Activated CD8-positive, alpha-beta T cell treated with anti-CD3 and anti-CD28 coated beads for 36 hours (primary cell): ENCODE data around the gene ICAM4. TPM values are rescaled to one million over a fixed set of nuclear protein-coding genes. Genes with fewer than 3 reads are reported as not detected.

ENCODE experiments used
- ATAC-seq: fragments of 200-7000 bp; cut with Tn5 transposase; one replicate; pipeline ENCODE4 v1.10.0; 2021; ENCODE audit warnings: mild to moderate bottlenecking, moderate library complexity
- CTCF ChIA-PET: fragments of 350-600 bp; sonication (Branson Sonifier 250); formaldehyde crosslinking; loops from one replicate; lab custom pipeline; 2021; ENCODE audit warnings: antibody characterized with exemption; lab: Charles Lee
- POLR2A ChIA-PET: fragments of 350-600 bp; sonication (Branson Sonifier 250); formaldehyde crosslinking; loops from one replicate; lab custom pipeline; 2021; ENCODE audit warnings: antibody characterized with exemption; lab: Charles Lee
- DNase-seq: peaks from one replicate; pipeline ENCODE4 v3.0.0-alpha.2; 2020
- H3K27ac Mint-ChIP-seq: one replicate; pipeline ENCODE4 v1.8.0; 2021; ENCODE audit warnings: mild to moderate bottlenecking, mixed read lengths
- H3K27me3 Mint-ChIP-seq: one replicate; pipeline ENCODE4 v1.8.0; 2021; ENCODE audit warnings: mixed read lengths
- H3K36me3 Mint-ChIP-seq: one replicate; pipeline ENCODE4 v1.8.0; 2021; ENCODE audit warnings: low read depth, mixed read lengths
- H3K4me1 Mint-ChIP-seq: one replicate; pipeline ENCODE4 v1.8.0; 2021; ENCODE audit warnings: low read depth, mixed read lengths
- H3K4me3 Mint-ChIP-seq: one replicate; pipeline ENCODE4 v1.8.0; 2021; ENCODE audit warnings: mild to moderate bottlenecking, moderate library complexity, mixed read lengths
- H3K9me3 Mint-ChIP-seq: one replicate; pipeline ENCODE4 v1.8.0; 2021; ENCODE audit warnings: mixed read lengths
- CTCF ChIP-seq: fragments of 200-600 bp; IDR thresholded peaks from one replicate; pipeline ENCODE4 v1.8.0; 2022; ENCODE audit warnings: antibody characterized with exemption, mild to moderate bottlenecking
- intact Hi-C: fragments of 100-400 bp; cut with micrococcal nuclease; formaldehyde crosslinking; loops from one replicate; pipeline ENCODE4 v1.10.0; 2022
- total RNA-seq, 2 experiments: library from RNA; stranded (reverse); gene quantifications; one replicate each; pipeline ENCODE4 v1.2.3, GENCODE V29; 2021

ICAM4 gene
- total RNA-seq, 2 experiments from 2014 or later: 0.36 to 0.54 TPM

GRCh38 chr19:10332158-10332964, 45.6 kb downstream of the ICAM4 start:
- peaks cover 37% of the 10 kb centered on the region for H3K4me1 Mint-ChIP-seq
- no peak for TF ChIP-seq CTCF
- intact Hi-C loops: loop anchor here (10.0 kb wide), 1 partner anchor 52 kb away; the partner anchor contains the start of gene TYK2
- H3K9me3 Mint-ChIP-seq: no peaks in the 10 kb centered on the region
- no peaks in the 10 kb centered on the region for H3K27me3 Mint-ChIP-seq
- ChIA-PET POLR2A (interaction anchor here (1.0 to 3.5 kb wide), 13 partner anchors 9 to 224 kb away, joined by 3 to 30 read pairs (median 4); partner anchors contain the start of genes FDX2, ICAM1, ICAM5 and TYK2), CTCF (interaction anchor here (1.0 to 2.4 kb wide), 4 partner anchors 56 to 64 kb away, joined by 3 to 9 read pairs (median 5); partner anchors contain the start of gene ICAM1)
- H3K36me3 Mint-ChIP-seq: peaks cover 54% of the 10 kb centered on the region
- H3K4me3 Mint-ChIP-seq: peak overlapping the region; percentile 97
- DNase-seq (no peak), ATAC-seq (no peak)
- peak overlapping the region; percentile 98 for H3K27ac Mint-ChIP-seq

DNA sequence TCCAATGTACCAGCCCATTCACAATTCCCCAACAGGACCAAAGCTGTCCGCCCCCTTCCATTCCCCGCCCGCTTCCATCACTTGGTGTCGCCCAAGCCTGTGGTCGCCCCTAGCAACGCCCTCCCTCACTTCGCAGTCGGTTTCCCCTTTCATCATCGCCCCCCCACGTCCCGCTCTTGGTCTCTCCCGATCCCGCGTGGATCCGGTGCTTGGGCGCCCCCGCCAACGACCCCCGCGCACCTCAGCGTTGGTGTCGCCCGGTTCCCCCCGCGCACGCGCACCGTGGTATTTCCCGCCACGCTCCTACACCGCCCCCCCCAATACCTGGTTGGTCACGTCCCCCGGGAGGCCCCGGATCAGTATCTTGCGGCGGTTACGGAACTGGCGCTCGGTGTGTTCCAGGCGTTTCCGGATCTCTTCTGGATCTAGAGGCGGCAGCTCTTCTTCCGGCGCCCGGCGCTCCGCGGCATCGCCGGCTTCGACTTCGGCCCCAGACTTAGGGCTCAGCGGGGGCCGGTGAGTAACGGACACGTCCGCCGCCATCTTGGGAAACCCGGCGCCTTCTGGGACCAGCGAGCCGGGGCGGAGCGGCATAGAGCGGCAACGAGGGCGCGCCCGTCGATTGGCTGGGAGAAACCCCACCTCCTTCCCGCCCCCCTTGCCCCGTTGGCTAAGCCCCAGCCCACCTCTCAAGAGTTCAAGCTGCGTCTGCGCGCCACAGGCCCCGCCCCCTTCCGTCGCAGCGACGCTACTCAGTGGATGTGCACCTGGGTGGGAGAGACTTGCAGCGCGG, 46.4 kb downstream of the ICAM4 start, which contains the start of gene RAVER1:
Gene RAVER1, minus strand, starts transcription at position 565 of the 793 bp plus-strand sequence. Its CDS starts 22 bp downstream, at position 543.
- peak; percentile 97 for ATAC-seq
- no peaks in the 10 kb centered on the region for H3K9me3 Mint-ChIP-seq
- TF ChIP-seq CTCF: no peak
- peak; percentile 99 for DNase-seq
- CTCF ChIA-PET: interaction anchor here (1.0 to 2.4 kb wide), 7 partner anchors 12 to 104 kb away, joined by 3 to 9 read pairs (median 3); partner anchors contain the start of gene ICAM1
- peaks cover 38% of the 10 kb centered on the region for H3K4me1 Mint-ChIP-seq
- H3K36me3 Mint-ChIP-seq: peaks cover 47% of the 10 kb centered on the region
- intact Hi-C loops: loop anchor here (10.0 kb wide), 1 partner anchor 52 kb away; the partner anchor contains the start of gene TYK2
- POLR2A ChIA-PET: interaction anchor here (0.8 to 3.5 kb wide), 16 partner anchors 10 to 225 kb away, joined by 3 to 30 read pairs (median 3); partner anchors contain the start of genes FDX2, ICAM1, ICAM5 and TYK2
- no peaks in the 10 kb centered on the region for H3K27me3 Mint-ChIP-seq
- peak within 1 kb of the TSS; percentile 98 for H3K27ac Mint-ChIP-seq
- H3K4me3 Mint-ChIP-seq: peak within 1 kb of the TSS; percentile 97

DNA sequence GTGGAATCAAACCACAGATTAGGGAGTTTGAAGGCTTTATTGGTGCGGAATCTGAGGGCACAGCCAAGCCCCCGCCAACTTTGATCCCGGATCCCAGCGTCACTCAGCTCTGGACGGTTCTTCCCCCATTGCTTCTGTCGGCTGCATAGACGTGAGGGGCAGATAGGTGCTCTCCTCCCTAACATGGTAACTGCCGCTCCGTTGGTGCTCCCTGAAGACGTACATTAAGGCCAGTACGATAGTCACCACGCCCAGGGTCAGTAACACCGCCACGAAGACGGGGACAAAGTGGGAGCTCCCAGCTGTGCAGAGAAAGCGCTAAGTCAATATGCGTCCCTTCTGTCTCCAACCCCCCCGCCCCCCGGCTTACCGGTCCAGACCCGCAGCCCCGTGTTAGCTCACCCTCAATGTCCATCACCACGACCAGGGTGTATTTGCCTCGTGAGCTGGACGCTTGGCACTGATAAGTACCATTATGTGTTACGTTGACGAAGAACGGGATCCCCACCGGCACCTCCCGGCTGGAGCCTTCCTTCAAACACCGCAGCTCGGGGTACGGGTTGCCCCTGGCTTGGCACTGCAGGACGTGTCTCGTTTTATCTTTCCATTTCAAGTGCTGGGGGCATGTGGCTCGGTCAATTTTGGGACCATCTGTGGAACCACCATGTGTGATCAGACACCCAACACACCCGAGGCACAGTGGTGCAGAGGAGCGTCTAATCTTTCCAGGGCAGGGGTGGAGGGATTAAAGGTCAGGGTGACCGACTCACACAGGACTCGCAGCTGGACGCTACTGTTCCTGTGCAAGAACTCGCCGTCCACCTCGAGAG, 47.2 kb downstream of the ICAM4 start:
- DNase-seq (no peak), ATAC-seq (peak; percentile 6)
- Mint-ChIP-seq H3K36me3 (peaks cover 46% of the 10 kb centered on the region), H3K9me3 (no peaks in the 10 kb centered on the region), H3K4me1 (peaks cover 46% of the 10 kb centered on the region), H3K27me3 (no peaks in the 10 kb centered on the region), H3K4me3 (peak overlapping the region; percentile 97), H3K27ac (peak overlapping the region; percentile 98)
- TF ChIP-seq CTCF: no peak
- CTCF ChIA-PET: interaction anchor here (1.0 to 2.4 kb wide), 7 partner anchors 11 to 105 kb away, joined by 3 to 9 read pairs (median 3); partner anchors contain the start of gene ICAM1
- POLR2A ChIA-PET: interaction anchor here (0.8 to 3.5 kb wide), 13 partner anchors 9 to 84 kb away, joined by 3 to 30 read pairs (median 4); partner anchors contain the start of genes FDX2, ICAM1, ICAM5 and TYK2
- intact Hi-C loops: loop anchor here (10.0 kb wide), 1 partner anchor 51 kb away; the partner anchor contains the start of gene TYK2

GRCh38 chr19:10334588-10335351, 48.0 kb downstream of the ICAM4 start:
- ChIA-PET CTCF (interaction anchor here (1.1 to 2.4 kb wide), 4 partner anchors 10 to 106 kb away, joined by 3 to 9 read pairs (median 5); no protein-coding TSS in a partner anchor), POLR2A (interaction anchor here (0.6 to 3.5 kb wide), 7 partner anchors 10 to 76 kb away, joined by 3 to 30 read pairs (median 4); partner anchors contain the start of genes FDX2 and ICAM1)
- Mint-ChIP-seq H3K36me3 (peaks cover 40% of the 10 kb centered on the region), H3K9me3 (no peaks in the 10 kb centered on the region), H3K27ac (no peak overlapping the region), H3K4me1 (peaks cover 51% of the 10 kb centered on the region), H3K4me3 (peak overlapping the region; percentile 97), H3K27me3 (no peaks in the 10 kb centered on the region)
- no peak for TF ChIP-seq CTCF
- intact Hi-C loops: loop anchor here (10.0 kb wide), 1 partner anchor 50 kb away; the partner anchor contains the start of gene TYK2
- ATAC-seq: no peak
- peak; percentile 69 for DNase-seq
